Mesenteric fat pad (tissue), 1 donor: Measurements from ENCODE around the gene TNFRSF1B. TPM values are rescaled to one million over a fixed set of nuclear protein-coding genes. Genes with fewer than 3 reads are reported as not detected.

Source experiments
- DNase-seq: peaks from one replicate; pipeline ENCODE4 v3.0.0-alpha.2; 2020; ENCODE audit warnings: low spot score
- total RNA-seq: library from RNA; stranded (reverse); fragmentation: NEBNext Ultra II Directional; extraction: Animal tissue kit (Norgen Biotek cat#: 25700); gene quantifications from one replicate; pipeline ENCODE4 v1.2.1, GENCODE V29; 2021
- donor health status: DM: yes; HTN: yes; CAD: no.

The TNFRSF1B gene
- total RNA-seq, 1 donor from 2014 or later, result 95.6 TPM

GRCh38 chr1:12189328-12189682 lies 22.5 kb downstream of the TNFRSF1B start:
- no peak for DNase-seq

- DNase-seq, result no peak
These were observed 24.6 kb downstream of the TNFRSF1B start for GRCh38 chr1:12191242-12192032.

GRCh38 chr1:12194666-12195216 lies 27.9 kb downstream of the TNFRSF1B start:
- no peak for DNase-seq

- no peak for DNase-seq
These were observed 28.6 kb downstream of the TNFRSF1B start for GRCh38 chr1:12195416-12195815.

DNA sequence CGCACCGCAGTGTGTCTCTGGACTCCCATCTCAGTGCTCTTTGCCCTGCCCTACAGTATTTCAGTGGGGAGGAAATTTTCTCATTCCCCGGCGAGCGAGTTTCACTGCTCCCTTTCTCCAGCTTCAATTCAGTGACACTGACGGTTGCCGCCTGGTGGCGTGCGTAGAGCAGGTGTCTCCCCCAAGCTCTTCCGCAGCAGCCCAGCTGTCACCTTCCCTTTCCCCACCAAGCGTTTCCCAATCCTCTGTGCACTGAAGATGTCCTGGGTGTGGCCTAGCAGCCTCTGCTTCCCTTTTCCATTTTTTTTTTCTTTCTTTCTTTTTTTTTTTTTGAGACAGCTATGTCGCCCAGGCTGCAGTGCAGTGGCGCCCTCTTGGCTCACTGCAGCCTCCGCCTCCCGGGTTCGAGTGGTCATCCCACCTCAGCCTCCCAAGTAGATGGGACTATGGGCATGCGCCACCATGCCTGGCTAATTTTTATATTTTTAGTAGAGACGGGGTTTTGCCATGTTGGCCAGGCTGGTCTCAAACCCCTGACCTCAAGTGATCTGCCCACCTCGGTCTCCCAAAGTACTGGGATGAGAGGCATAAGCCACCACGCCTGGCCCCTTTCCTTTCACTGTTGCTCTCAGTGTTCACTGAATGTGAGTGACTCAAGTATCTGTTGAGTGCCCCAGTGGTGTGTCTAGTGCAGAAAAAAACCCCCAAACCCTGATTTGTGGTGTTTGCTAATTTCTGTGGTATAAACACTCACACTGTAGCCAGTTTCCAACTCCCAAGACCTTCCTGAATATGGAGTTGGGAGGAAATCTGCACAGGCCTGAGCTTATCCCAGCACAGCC lies 30.1 kb downstream of the TNFRSF1B start:
- no peak for DNase-seq

DNA sequence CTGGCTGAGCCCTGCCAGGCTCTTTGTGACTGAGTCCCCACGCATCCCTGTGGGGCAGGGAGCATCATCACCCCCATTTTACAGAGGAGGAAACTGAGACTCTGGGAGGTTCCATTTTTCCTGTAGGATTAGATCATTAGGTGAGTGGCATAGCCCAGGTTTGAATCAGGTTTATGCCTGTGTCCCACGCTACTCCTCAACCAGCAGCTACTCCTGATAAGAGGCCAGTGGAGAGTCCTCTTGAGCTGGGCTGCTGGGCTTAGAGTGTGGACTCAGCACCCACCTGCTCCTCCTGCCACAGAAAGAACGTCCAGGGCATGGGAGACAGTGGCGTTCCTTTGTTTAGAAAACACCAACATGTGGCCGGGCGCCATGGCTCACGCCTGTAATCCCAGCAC lies 30.7 kb downstream of the TNFRSF1B start:
- DNase-seq, result no peak

DNA sequence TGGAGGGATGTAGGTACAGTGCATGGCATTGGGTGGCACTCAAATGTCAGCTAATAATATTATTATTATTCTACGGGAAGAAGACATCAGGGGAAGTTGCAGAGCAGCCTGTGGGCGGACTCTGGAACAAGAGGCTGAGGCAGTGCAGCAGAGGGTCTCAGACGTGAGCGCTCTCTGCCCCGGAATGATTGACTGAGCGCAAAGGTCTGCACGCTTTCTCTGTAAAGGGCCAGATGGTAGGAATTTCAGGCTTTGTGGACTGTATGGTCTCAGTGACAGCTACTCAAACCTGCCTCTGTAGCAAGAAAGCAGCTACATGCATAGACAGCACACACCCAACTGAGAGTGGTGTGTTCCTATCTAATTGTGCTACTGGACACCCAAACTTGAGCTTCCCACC lies 33.4 kb downstream of the TNFRSF1B start:
- DNase-seq, result no peak

DNA sequence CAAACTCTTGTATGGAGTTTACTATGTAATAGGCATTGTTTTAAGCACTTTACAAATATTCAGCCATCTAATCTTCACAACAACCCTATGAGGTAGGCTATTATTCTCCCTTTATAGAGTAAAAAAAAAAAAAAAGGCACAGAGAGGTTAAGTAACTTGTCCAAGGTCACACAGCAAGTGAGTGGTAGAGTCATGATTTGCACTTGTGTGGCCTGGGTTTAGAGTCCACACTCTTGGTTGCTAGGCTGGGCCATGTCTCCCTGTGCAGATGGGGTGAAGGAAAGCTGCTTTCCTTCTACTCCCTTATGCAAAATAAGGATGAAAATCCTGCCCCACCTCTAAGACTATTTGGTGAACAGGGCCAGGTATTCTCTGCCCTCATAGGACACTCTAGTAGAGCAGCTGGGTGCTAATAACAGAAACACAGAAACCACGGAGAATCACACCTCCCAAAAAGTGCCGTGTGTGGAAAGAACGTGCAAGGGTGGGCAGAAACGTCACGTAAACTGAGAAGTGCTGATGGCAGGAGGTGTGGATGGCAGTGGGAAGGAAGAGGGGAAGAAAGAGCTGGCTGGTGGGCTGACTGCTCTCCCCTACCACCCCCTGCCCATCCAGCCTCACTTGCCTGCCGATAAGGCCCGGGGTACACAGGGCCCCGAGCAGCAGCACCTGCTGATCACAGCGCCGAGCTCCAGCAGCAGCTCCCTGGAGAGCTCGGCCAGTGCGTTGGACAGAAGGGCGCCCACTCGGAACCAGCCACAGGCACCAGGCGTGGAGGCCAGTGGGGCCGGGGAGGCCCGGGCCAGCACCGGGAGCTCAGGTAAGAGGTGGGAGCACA lies 34.8 kb downstream of the TNFRSF1B start:
- no peak for DNase-seq

DNA sequence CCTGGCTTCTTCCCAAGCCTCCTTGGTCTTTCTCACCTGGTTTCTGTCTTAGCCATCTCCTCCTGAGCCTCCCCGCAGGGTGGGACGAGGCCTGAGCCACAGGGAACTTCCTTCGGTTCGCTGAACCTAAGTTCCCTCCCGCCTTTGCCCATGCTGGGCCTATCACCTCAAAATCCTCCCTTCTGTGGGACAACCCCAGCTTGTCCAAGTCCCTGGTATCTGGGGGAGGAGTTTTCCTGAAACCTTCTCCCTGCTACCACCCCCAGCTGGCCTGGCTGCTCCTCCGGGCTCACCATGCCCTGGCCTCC lies 35.4 kb downstream of the TNFRSF1B start:
- no peak for DNase-seq

DNA sequence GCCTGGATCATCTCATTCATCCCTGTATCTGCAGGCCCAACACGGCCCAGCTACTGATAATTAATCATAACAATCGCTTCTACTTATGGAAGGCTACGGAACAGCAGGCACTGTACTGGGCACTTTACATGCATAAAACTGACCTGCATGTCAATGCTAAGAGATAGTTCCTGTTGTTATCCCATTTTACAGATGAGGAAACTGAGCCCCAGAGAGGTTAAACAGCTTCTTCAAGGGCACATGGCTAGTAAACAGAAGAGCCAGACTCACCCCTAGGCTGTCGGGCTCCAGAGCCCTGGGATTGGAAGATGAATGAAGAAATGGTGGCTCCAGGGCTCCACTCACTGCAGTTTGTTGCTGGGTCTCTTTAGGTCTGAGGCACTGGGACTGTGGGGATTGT lies 35.8 kb downstream of the TNFRSF1B start:
- no peak for DNase-seq

GRCh38 chr1:12203216-12204007 lies 36.6 kb downstream of the TNFRSF1B start:
- DNase-seq, result no peak

GRCh38 chr1:12204140-12204539 lies 37.3 kb downstream of the TNFRSF1B start:
- no peak for DNase-seq

GRCh38 chr1:12204754-12205658 lies 38.2 kb downstream of the TNFRSF1B start:
- DNase-seq, result no peak

- DNase-seq, result no peak
These were observed 39.4 kb downstream of the TNFRSF1B start for GRCh38 chr1:12206238-12206637.

GRCh38 chr1:12206792-12207424 lies 40.1 kb downstream of the TNFRSF1B start:
- DNase-seq, result no peak

DNA sequence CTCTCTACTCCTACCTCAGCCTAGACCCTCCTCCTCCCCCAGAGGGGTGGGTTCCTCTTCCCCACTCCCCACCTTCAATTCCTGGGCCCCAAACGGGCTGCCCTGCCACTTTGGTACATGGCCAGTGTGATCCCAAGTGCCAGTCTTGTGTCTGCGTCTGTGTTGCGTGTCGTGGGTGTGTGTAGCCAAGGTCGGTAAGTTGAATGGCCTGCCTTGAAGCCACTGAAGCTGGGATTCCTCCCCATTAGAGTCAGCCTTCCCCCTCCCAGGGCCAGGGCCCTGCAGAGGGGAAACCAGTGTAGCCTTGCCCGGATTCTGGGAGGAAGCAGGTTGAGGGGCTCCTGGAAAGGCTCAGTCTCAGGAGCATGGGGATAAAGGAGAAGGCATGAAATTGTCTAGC lies 41.5 kb downstream of the TNFRSF1B start:
- no peak for DNase-seq

GRCh38 chr1:12208764-12209494 lies 42.1 kb downstream of the TNFRSF1B start:
- peak; percentile 95 for DNase-seq

GRCh38 chr1:12209495-12209832 lies 42.7 kb downstream of the TNFRSF1B start:
- DNase-seq, result no peak
